Cardiac muscle cell (in vitro differentiated cells and primary cell): ENCODE data around the gene SERF2. TPM values are rescaled to one million over a fixed set of nuclear protein-coding genes. Genes with fewer than 3 reads are reported as not detected.
"Not testable (repeated sequence)": the region's sequence is repeated elsewhere in the genome, so short reads cannot be mapped to it uniquely, and the experiment has no call there.

Experiments used
- DNase-seq, 2 donors: peaks; one replicate each; pipeline versions ENCODE4 v3.0.0 to v3.0.0-alpha.2; 2010 to 2017; ENCODE audit warnings: low read depth in 1 of 2, low spot score in 1 of 2
- H3K27ac ChIP-seq: fragments of 200-600 bp; sonication (generic); 2 replicates; pipeline ENCODE4 v1.5.1; 2016
- H3K27me3 ChIP-seq: fragments of 200-600 bp; sonication (generic); 2 replicates; pipeline ENCODE4 v1.6.0; 2016; ENCODE audit warnings: control low read depth
- H3K36me3 ChIP-seq: fragments of 200-600 bp; sonication (generic); 2 replicates; pipeline ENCODE4 v1.5.1; 2016; ENCODE audit warnings: control low read depth
- H3K4me1 ChIP-seq: fragments of 200-600 bp; sonication (generic); 2 replicates; pipeline ENCODE4 v1.8.1; 2017; ENCODE audit warnings: low read depth, mild to moderate bottlenecking, mixed run types
- H3K4me3 ChIP-seq: fragments of 200-600 bp; sonication (generic); 2 replicates; pipeline ENCODE4 v1.5.1; 2016; ENCODE audit warnings: mild to moderate bottlenecking
- H3K9me3 ChIP-seq: fragments of 200-600 bp; sonication (generic); 2 replicates; pipeline ENCODE4 v1.5.1; 2017; ENCODE audit warnings: low read depth, mild to moderate bottlenecking, control low read depth
- CTCF ChIP-seq: IDR thresholded peaks from 2 replicates; pipeline ENCODE4 v1.5.1; 2012; ENCODE audit warnings: low read depth, mild to moderate bottlenecking, low read length
- polyA plus RNA-seq: library from polyadenylated mRNA; unstranded; fragments of >200 nt; fragmentation: Nextera tagmentation; extraction: Ambion mirVana; gene quantifications from 2 replicates; pipeline ENCODE4 v1.2.1, GENCODE V29; 2016
- total RNA-seq: library from RNA; depleted of rRNA; stranded (reverse); fragments of >200 nt; gene quantifications from 2 replicates; pipeline ENCODE4 v1.2.3, GENCODE V29; 2016

The SERF2 gene
- total and polyA plus RNA-seq, 2 experiments from 2014 or later = 1,079 to 1,545 TPM

DNA sequence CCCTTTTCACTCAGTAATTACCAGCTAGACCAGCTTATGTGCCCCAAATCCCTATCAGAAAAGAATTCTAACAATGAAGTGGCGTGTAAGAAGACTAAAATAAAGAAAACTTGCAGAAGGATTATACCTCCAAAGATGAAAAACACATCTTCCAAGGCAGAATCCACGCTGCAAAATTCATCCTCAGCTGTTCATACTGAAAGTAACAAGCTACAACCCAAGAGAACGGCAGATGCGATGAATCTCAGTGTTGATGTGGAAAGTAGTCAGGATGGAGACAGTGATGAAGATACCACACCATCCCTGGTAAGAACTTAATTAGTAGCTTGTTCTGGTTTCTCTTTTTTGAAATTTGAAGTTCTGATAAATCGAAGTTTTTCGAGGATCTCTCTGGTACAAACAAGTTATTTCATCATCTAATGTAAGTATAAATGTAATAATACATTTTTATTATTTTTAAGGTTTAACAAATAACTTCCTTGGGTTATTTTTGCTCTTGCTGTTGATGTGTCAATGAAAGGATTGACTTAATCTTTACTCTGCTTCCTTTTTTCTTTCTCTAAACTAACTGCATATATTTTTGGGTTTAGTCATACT, 36.0 kb downstream of the SERF2 start:
- H3K36me3 ChIP-seq = no peaks in the 10 kb centered on the region
- H3K9me3 ChIP-seq = no peaks in the 10 kb centered on the region
- DNase-seq = peak in 1 of 2 donors; percentile 17
- no peak overlapping the region for H3K4me3 ChIP-seq
- H3K4me1 ChIP-seq = no peaks in the 10 kb centered on the region
- H3K27ac ChIP-seq = no peak overlapping the region
- no peaks in the 10 kb centered on the region for H3K27me3 ChIP-seq
- no peak for TF ChIP-seq CTCF

GRCh38 chr15:43829951-43830540, 37.9 kb downstream of the SERF2 start:
- not testable (repeated sequence) for H3K36me3 ChIP-seq, H3K27ac ChIP-seq, H3K9me3 ChIP-seq, H3K27me3 ChIP-seq, DNase-seq, H3K4me1 ChIP-seq, H3K4me3 ChIP-seq

DNA sequence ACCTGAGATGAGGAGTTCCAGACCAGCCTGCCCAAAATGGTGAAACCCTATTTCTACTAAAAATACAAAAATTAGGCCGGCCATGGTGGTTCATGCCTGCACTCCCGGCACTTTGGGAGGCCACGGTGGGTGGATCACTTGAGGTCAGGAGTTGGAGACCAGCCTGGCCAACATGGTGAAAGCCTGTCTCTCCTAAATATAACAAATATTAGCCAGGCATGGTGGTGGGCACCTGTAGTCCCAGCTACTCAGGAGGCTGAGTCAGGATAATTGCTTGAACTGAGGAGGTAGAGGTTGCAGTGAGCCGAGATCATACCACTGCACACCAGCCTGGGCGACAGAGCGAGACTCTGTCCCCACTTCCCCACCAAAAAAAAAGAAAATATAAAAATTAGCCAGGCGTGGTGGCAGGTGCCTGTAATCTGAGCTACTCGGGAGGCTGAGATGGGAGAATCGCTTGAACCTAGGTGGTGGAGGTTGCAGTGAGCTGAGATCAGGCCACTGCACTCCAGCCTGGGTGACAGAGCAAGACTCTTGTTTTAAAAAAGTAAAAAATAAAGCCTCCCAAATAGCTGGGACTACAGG, 38.7 kb downstream of the SERF2 start:
- not testable (repeated sequence) for H3K4me3 ChIP-seq, DNase-seq, H3K27me3 ChIP-seq, H3K4me1 ChIP-seq, H3K36me3 ChIP-seq, H3K27ac ChIP-seq, H3K9me3 ChIP-seq

- not testable (repeated sequence) for H3K9me3 ChIP-seq, H3K4me1 ChIP-seq, H3K27me3 ChIP-seq, H3K4me3 ChIP-seq, H3K27ac ChIP-seq, DNase-seq, H3K36me3 ChIP-seq
Measured at GRCh38 chr15:43831519-43832052, 39.5 kb downstream of the SERF2 start.

GRCh38 chr15:43832485-43832884, 40.4 kb downstream of the SERF2 start:
- H3K4me1 ChIP-seq, H3K27me3 ChIP-seq, H3K27ac ChIP-seq, H3K4me3 ChIP-seq, H3K36me3 ChIP-seq, H3K9me3 ChIP-seq, DNase-seq: not testable (repeated sequence)

DNA sequence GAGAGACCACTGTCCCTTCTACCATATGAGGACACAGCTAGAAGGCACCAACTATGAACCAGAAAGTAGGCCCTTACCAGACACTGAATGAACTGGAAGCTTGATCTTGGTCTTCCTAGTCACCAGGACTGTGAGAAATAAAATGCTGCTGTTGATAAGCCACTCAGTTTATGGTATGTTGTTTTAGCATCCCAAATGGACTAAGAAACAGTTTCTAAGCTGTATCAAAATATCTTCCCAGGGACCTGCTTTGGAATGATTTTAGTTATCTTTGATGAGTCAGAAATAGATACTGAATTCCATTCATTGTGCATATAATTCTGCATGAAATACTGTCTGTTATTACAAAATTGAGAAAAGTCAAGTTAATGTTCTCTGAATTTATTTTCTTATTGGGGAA, 53.3 kb downstream of the SERF2 start:
- DNase-seq = no peak

More for the DNA sequence above, 53.3 kb downstream of the SERF2 start:
- Histone ChIP-seq H3K4me1 (no peaks in the 10 kb centered on the region), H3K4me3 (no peak overlapping the region), H3K9me3 (no peaks in the 10 kb centered on the region), H3K27me3 (no peaks in the 10 kb centered on the region), H3K36me3 (no peaks in the 10 kb centered on the region), H3K27ac (no peak overlapping the region)
- TF ChIP-seq CTCF = no peak

Other genes with a start within 250 kb of the SERF2 start
- 16.0 and 20.0 TPM in 2 replicates for gene PPIP5K1, start 202.1 kb upstream of the SERF2 start, total RNA-seq
- 16.5 and 17.6 TPM in 2 replicates for gene PPIP5K1, start 202.1 kb upstream of the SERF2 start, polyA plus RNA-seq
- gene CKMT1B, start 198.3 kb upstream of the SERF2 start, total RNA-seq = 1.5 and 3.8 TPM in 2 replicates
- gene CKMT1B, start 198.3 kb upstream of the SERF2 start, polyA plus RNA-seq = 3.3 and 6.5 TPM in 2 replicates
- 2.5 and 4.6 TPM in 2 replicates for gene STRC, start 173.5 kb upstream of the SERF2 start, total RNA-seq
- gene STRC, start 173.5 kb upstream of the SERF2 start, polyA plus RNA-seq = 0.95 and 5.6 TPM in 2 replicates
- gene CATSPER2, start 143.5 kb upstream of the SERF2 start, total RNA-seq = 2.5 and 3.8 TPM in 2 replicates
- gene CATSPER2, start 143.5 kb upstream of the SERF2 start, polyA plus RNA-seq = 4.6 and 5.3 TPM in 2 replicates
- 1.4 and 5.9 TPM in 2 replicates for gene CKMT1A, start 98.5 kb upstream of the SERF2 start, total RNA-seq
- gene CKMT1A, start 98.5 kb upstream of the SERF2 start, polyA plus RNA-seq = 3.8 and 5.9 TPM in 2 replicates
- 97.9 and 155 TPM in 2 replicates for gene PDIA3, start 45.9 kb upstream of the SERF2 start, total RNA-seq
- gene PDIA3, start 45.9 kb upstream of the SERF2 start, polyA plus RNA-seq = 532 and 932 TPM in 2 replicates
- 2.6 and 4.3 TPM in 2 replicates for gene ELL3, start 15.4 kb upstream of the SERF2 start, total RNA-seq
- 4.6 TPM in 1 of 2 replicates, not detected in the other for gene ELL3, start 15.4 kb upstream of the SERF2 start, polyA plus RNA-seq
- 0.21 and 0.71 TPM in 2 replicates for gene SERINC4, start 7.9 kb downstream of the SERF2 start, total RNA-seq
- 0.35 and 0.44 TPM in 2 replicates for gene SERINC4, start 7.9 kb downstream of the SERF2 start, polyA plus RNA-seq
- gene HYPK, start 8.3 kb downstream of the SERF2 start, total RNA-seq = 17.2 TPM in 2 replicates
- gene HYPK, start 8.3 kb downstream of the SERF2 start, polyA plus RNA-seq = 12.8 and 16.5 TPM in 2 replicates
- 21.4 and 28.0 TPM in 2 replicates for gene MFAP1, start 32.4 kb downstream of the SERF2 start, total RNA-seq
- 39.2 and 42.4 TPM in 2 replicates for gene MFAP1, start 32.4 kb downstream of the SERF2 start, polyA plus RNA-seq
- gene WDR76, start 34.7 kb downstream of the SERF2 start, total RNA-seq = 7.9 and 8.2 TPM in 2 replicates
- 1.5 and 4.0 TPM in 2 replicates for gene WDR76, start 34.7 kb downstream of the SERF2 start, polyA plus RNA-seq